Naive thymus-derived CD8-positive, alpha-beta T cell (primary cell): ENCODE data around the gene USP6. TPM values are rescaled to one million over a fixed set of nuclear protein-coding genes. Genes with fewer than 3 reads are reported as not detected.
"Not testable (repeated sequence)": the region's sequence is repeated elsewhere in the genome, so short reads cannot be mapped to it uniquely, and the experiment has no call there.

Experiments used
- ATAC-seq, 2 donors: fragments of 150-1000 bp; cut with Tn5 transposase in 1 of 2; sonication (Bioruptor Pico), chemical (Tn5 transposase) in 1 of 2; 1 replicate in 1 of 2; 2 replicates in 1 of 2; pipeline ENCODE4 v1.10.0; 2021; ENCODE audit warnings: mild to moderate bottlenecking in 2 of 2, moderate library complexity in 2 of 2
- POLR2A ChIA-PET: fragments of 350-600 bp; sonication (Branson Sonifier 250); formaldehyde crosslinking; loops from one replicate; lab custom pipeline; 2021; ENCODE audit warnings: antibody characterized with exemption; lab: Charles Lee
- DNase-seq, 10 donors: peaks; one replicate each; pipeline versions ENCODE4 v3.0.0 to v3.0.0-alpha.2; 2020 to 2022
- H3K27ac Mint-ChIP-seq, 10 donors: one replicate each; pipeline ENCODE4 v1.8.0; 2020 to 2022; ENCODE audit warnings: mild to moderate bottlenecking in 10 of 10, mixed read lengths in 10 of 10, moderate library complexity in 4 of 10, inconsistent platforms in 1 of 10
- H3K27me3 Mint-ChIP-seq, 5 donors: one replicate each; pipeline ENCODE4 v1.8.0; 2021 to 2022; ENCODE audit warnings: mixed read lengths in 5 of 5
- H3K36me3 Mint-ChIP-seq, 3 donors: one replicate each; pipeline ENCODE4 v1.8.0; 2020 to 2022; ENCODE audit warnings: mixed read lengths in 3 of 3, mild to moderate bottlenecking in 2 of 3, inconsistent platforms in 1 of 3
- H3K4me1 Mint-ChIP-seq, 4 donors: one replicate each; pipeline ENCODE4 v1.8.0; 2021 to 2022; ENCODE audit warnings: mixed read lengths in 4 of 4
- H3K4me3 Mint-ChIP-seq, 10 donors: one replicate each; pipeline ENCODE4 v1.8.0; 2020 to 2022; ENCODE audit warnings: mild to moderate bottlenecking in 10 of 10, mixed read lengths in 10 of 10, moderate library complexity in 6 of 10, inconsistent platforms in 1 of 10
- H3K9me3 Mint-ChIP-seq, 9 donors: one replicate each; pipeline ENCODE4 v1.8.0; 2020 to 2022; ENCODE audit warnings: mixed read lengths in 9 of 9, mild to moderate bottlenecking in 3 of 9, inconsistent platforms in 1 of 9, moderate library complexity in 1 of 9
- polyA plus RNA-seq, 3 donors: library from polyadenylated mRNA; unstranded; fragments of 300-500 nt; fragmentation: Illumina TruSeq; gene quantifications; one replicate each; pipeline ENCODE4 v1.2.3, GENCODE V29; 2021
- total RNA-seq, 8 experiments: library from RNA in 2 of 8; stranded (reverse) in 2 of 8; gene quantifications; one replicate each; pipeline ENCODE4 v1.2.3 and lab custom pipeline; 2021 to 2026

Gene USP6
- total and polyA plus RNA-seq, 5 experiments from 2014 or later: 0.02 to 0.39 (median 0.06) TPM

- DNase-seq (peak in 3 of 10 donors; percentile 17 to 20 (median 19)), ATAC-seq (peak; percentile 56 to 79)
- peaks cover 11 to 71% (median 45%) of the 10 kb centered on the region in 5 donors for H3K27me3 Mint-ChIP-seq
- peak overlapping the region in 6 of 10 donors; percentile 12 to 71 (median 32) for H3K4me3 Mint-ChIP-seq
- no peak overlapping the region for H3K27ac Mint-ChIP-seq
- peaks cover 0 to 3% (median 0%) of the 10 kb centered on the region in 9 donors for H3K9me3 Mint-ChIP-seq
- H3K36me3 Mint-ChIP-seq: peaks cover 0 to 18% (median 0%) of the 10 kb centered on the region in 3 donors
- H3K4me1 Mint-ChIP-seq: peaks cover 0 to 4% (median 3%) of the 10 kb centered on the region in 4 donors
- POLR2A ChIA-PET: no interaction called here
These were observed 6.9 kb downstream of the USP6 start for GRCh38 chr17:5122586-5123342.

GRCh38 chr17:5123343-5124124 lies 7.7 kb downstream of the USP6 start:
- H3K4me3 Mint-ChIP-seq: peak overlapping the region in 4 of 10 donors; percentile 37 to 64 (median 50)
- peaks cover 11 to 66% (median 40%) of the 10 kb centered on the region in 5 donors for H3K27me3 Mint-ChIP-seq
- peak in 1 of 10 donors; percentile 9 for DNase-seq
- peaks cover 0 to 3% (median 2%) of the 10 kb centered on the region in 4 donors for H3K4me1 Mint-ChIP-seq
- H3K27ac Mint-ChIP-seq: peak overlapping the region in 1 of 10 donors; percentile 60
- POLR2A ChIA-PET: no interaction called here
- H3K9me3 Mint-ChIP-seq: peaks cover 0 to 1% (median 0%) of the 10 kb centered on the region in 9 donors
- peaks cover 0 to 17% (median 0%) of the 10 kb centered on the region in 3 donors for H3K36me3 Mint-ChIP-seq
- no peak for ATAC-seq

- POLR2A ChIA-PET, H3K9me3 Mint-ChIP-seq, ATAC-seq, H3K4me1 Mint-ChIP-seq, H3K27ac Mint-ChIP-seq: not testable (repeated sequence)
- Mint-ChIP-seq H3K27me3 (peaks cover 11 to 62% (median 38%) of the 10 kb centered on the region in 5 donors), H3K4me3 (peak overlapping the region in 5 of 10 donors; percentile 30 to 64 (median 38)), H3K36me3 (peaks cover 0 to 15% (median 0%) of the 10 kb centered on the region in 3 donors)
- DNase-seq: peak in 1 of 10 donors; percentile 12
These were observed 8.4 kb downstream of the USP6 start for GRCh38 chr17:5124125-5124760.

GRCh38 chr17:5124896-5125295 lies 9.1 kb downstream of the USP6 start:
- peaks cover 11 to 62% (median 38%) of the 10 kb centered on the region in 5 donors for H3K27me3 Mint-ChIP-seq
- peak in 1 of 10 donors; percentile 35 for DNase-seq
- not testable (repeated sequence) for ATAC-seq

DNA sequence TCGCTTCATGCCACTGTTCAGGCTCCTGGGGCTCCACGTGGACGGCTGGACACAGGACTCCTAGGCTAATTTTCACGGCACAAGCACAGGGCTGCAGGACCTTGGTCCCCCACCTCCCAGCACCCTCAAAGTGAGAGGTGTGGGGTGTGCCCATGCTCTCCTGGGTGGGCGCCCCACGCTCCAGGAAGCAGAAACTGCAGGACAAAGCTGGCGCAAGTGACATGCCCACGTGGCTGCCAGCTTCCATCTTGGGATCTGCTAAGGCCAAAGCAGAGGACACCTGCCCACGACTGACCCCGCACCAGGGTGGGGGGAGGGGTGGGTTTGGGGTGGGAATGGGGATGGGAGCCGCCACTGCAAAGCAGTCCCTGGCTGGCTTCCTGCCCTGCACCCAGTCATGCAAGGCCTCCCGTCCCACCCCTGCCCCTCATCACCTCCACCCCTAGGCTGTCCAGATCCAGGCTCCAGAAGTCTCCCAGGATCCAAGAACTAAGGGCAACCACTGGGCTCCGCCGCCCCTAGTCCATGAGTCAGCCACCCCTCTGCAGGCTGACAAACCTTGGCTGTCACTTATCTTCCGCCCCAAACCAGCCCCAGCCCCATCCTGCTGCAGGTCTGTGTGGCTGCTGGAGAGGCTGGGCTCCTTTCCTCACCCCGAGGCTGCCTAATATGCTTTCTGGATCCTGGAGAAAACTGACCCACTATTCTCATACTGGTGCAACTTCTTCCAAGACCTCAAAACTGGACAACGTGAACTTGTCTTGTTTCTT lies 11.1 kb downstream of the USP6 start:
- Mint-ChIP-seq H3K27ac (no peak overlapping the region), H3K36me3 (peaks cover 0 to 3% (median 0%) of the 10 kb centered on the region in 3 donors), H3K4me1 (peaks cover 0 to 3% (median 0%) of the 10 kb centered on the region in 4 donors), H3K9me3 (no peaks in the 10 kb centered on the region), H3K4me3 (no peak overlapping the region), H3K27me3 (peaks cover 10 to 44% (median 26%) of the 10 kb centered on the region in 5 donors)
- POLR2A ChIA-PET: no interaction called here
- ATAC-seq (no peak), DNase-seq (peak in 1 of 10 donors; percentile 60)

More at GRCh38 chr17:5124896-5125295, 9.1 kb downstream of the USP6 start:
- H3K4me1 Mint-ChIP-seq, H3K4me3 Mint-ChIP-seq, H3K9me3 Mint-ChIP-seq, H3K27ac Mint-ChIP-seq, POLR2A ChIA-PET: not testable (repeated sequence)
- H3K36me3 Mint-ChIP-seq: peaks cover 0 to 15% (median 0%) of the 10 kb centered on the region in 3 donors

GRCh38 chr17:5127910-5128309 lies 12.1 kb downstream of the USP6 start:
- peak in 1 of 10 donors; percentile 35 for DNase-seq
- no peak for ATAC-seq
- Mint-ChIP-seq H3K27ac (no peak overlapping the region), H3K36me3 (no peaks in the 10 kb centered on the region), H3K27me3 (peaks cover 10 to 40% (median 22%) of the 10 kb centered on the region in 5 donors), H3K4me1 (no peaks in the 10 kb centered on the region), H3K4me3 (no peak overlapping the region), H3K9me3 (no peaks in the 10 kb centered on the region)
- POLR2A ChIA-PET: no interaction called here

DNA sequence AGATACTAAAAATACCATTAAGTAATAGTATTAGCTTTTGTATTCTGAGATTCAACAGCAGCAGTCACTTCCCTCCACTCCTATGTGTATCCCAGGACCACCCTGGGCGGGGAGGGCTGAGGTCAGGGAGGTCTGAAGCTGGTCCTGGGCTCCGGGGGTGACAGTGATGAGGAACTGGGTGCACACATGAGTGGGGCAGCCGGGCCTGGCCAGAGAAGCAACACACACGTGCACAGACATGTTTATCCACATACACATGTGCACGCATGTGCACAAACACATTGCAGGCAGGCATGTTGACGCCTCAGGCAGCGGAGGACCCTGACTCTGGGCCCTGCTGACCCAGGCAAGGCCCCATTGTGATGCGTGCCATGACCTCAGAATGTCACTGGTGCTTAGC lies 12.6 kb downstream of the USP6 start:
- H3K36me3 Mint-ChIP-seq, H3K9me3 Mint-ChIP-seq, POLR2A ChIA-PET, DNase-seq, H3K27ac Mint-ChIP-seq, H3K4me3 Mint-ChIP-seq, ATAC-seq, H3K4me1 Mint-ChIP-seq: not testable (repeated sequence)
- peaks cover 10 to 40% (median 22%) of the 10 kb centered on the region in 5 donors for H3K27me3 Mint-ChIP-seq

GRCh38 chr17:5128905-5129535 lies 13.2 kb downstream of the USP6 start:
- POLR2A ChIA-PET: no interaction called here
- Mint-ChIP-seq H3K27ac (no peak overlapping the region), H3K36me3 (no peaks in the 10 kb centered on the region), H3K9me3 (no peaks in the 10 kb centered on the region), H3K4me3 (no peak overlapping the region), H3K4me1 (no peaks in the 10 kb centered on the region), H3K27me3 (peaks cover 5 to 34% (median 17%) of the 10 kb centered on the region in 5 donors)
- DNase-seq: peak in 1 of 10 donors; percentile 45
- no peak for ATAC-seq

GRCh38 chr17:5129770-5130169 lies 13.9 kb downstream of the USP6 start:
- H3K36me3 Mint-ChIP-seq, H3K4me1 Mint-ChIP-seq, H3K4me3 Mint-ChIP-seq, H3K9me3 Mint-ChIP-seq, POLR2A ChIA-PET, ATAC-seq, H3K27ac Mint-ChIP-seq: not testable (repeated sequence)
- DNase-seq: peak in 1 of 10 donors; percentile 40
- peaks cover 5 to 27% (median 14%) of the 10 kb centered on the region in 5 donors for H3K27me3 Mint-ChIP-seq

- POLR2A ChIA-PET, H3K4me3 Mint-ChIP-seq, H3K27ac Mint-ChIP-seq, DNase-seq, ATAC-seq, H3K9me3 Mint-ChIP-seq, H3K4me1 Mint-ChIP-seq, H3K36me3 Mint-ChIP-seq: not testable (repeated sequence)
- H3K27me3 Mint-ChIP-seq: peaks cover 5 to 25% (median 13%) of the 10 kb centered on the region in 5 donors
These were observed 14.4 kb downstream of the USP6 start for GRCh38 chr17:5130261-5130660.

- peaks cover 5 to 23% (median 11%) of the 10 kb centered on the region in 5 donors for H3K27me3 Mint-ChIP-seq
- H3K4me1 Mint-ChIP-seq, H3K9me3 Mint-ChIP-seq, H3K36me3 Mint-ChIP-seq, ATAC-seq, POLR2A ChIA-PET, H3K4me3 Mint-ChIP-seq, H3K27ac Mint-ChIP-seq: not testable (repeated sequence)
- DNase-seq: peak in 1 of 10 donors; percentile 50
These were observed 14.9 kb downstream of the USP6 start for GRCh38 chr17:5130687-5131086.
